Measurements from ENCODE around the gene RHBDL1.

DNA sequence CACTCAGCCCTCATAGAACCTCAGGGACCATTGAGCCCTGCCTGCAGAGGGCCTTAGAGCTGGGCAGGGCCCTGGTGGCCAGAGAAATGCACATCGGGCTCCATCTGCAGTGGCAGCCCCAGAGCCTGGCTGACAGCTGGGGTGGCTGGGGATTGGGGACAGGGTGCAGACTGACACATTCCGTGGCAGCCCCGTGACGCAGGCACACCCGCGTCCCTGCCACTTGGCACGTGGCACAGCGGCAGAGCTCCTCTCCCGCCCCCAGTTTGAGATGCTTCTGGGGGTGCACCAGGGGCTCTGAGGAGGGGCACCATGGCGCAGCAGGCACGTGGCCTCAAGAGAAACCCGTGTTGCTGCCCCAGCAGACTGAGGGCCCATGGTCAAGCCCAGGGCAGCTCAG lies 27.9 kb downstream of the RHBDL1 start:
- TF ChIP-seq EZH2 (IDR thresholded peaks at IDR 0.05; ENCODE audit: borderline replicate concordance, low read depth, low read length, severe bottlenecking) = no peak
- TF ChIP-seq, protein P1, sequence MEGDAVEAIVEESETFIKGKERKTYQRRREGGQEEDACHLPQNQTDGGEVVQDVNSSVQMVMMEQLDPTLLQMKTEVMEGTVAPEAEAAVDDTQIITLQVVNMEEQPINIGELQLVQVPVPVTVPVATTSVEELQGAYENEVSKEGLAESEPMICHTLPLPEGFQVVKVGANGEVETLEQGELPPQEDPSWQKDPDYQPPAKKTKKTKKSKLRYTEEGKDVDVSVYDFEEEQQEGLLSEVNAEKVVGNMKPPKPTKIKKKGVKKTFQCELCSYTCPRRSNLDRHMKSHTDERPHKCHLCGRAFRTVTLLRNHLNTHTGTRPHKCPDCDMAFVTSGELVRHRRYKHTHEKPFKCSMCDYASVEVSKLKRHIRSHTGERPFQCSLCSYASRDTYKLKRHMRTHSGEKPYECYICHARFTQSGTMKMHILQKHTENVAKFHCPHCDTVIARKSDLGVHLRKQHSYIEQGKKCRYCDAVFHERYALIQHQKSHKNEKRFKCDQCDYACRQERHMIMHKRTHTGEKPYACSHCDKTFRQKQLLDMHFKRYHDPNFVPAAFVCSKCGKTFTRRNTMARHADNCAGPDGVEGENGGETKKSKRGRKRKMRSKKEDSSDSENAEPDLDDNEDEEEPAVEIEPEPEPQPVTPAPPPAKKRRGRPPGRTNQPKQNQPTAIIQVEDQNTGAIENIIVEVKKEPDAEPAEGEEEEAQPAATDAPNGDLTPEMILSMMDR (IDR thresholded peaks at IDR 0.05; ENCODE audit: borderline replicate concordance, extremely low read depth, low read length, poor library complexity, severe bottlenecking) = no peak
